Parathyroid adenoma (tissue), 2 donors: ENCODE measurements around the gene NXT1.
"Not testable (repeated sequence)": the region's sequence is repeated elsewhere in the genome, so short reads cannot be mapped to it uniquely, and the experiment has no call there.

Source experiments
- H2AFZ ChIP-seq: fragments of 300-600 bp; sonication (generic); one replicate; pipeline ENCODE4 v1.7.0; 2017; ENCODE audit warnings: antibody characterized with exemption, mild to moderate bottlenecking
- H3K27ac ChIP-seq: fragments of 300-600 bp; sonication (generic); one replicate; pipeline ENCODE4 v1.7.0; 2017
- H3K27me3 ChIP-seq: fragments of 300-600 bp; sonication (generic); one replicate; pipeline ENCODE4 v1.7.0; 2017; ENCODE audit warnings: low read length; ENCODE audit not compliant: control insufficient read depth, insufficient read depth
- H3K36me3 ChIP-seq: fragments of 300-600 bp; sonication (generic); one replicate; pipeline ENCODE4 v1.7.0; 2017; ENCODE audit warnings: low read length; ENCODE audit not compliant: control insufficient read depth, insufficient read depth
- H3K4me1 ChIP-seq: fragments of 300-600 bp; sonication (generic); one replicate; pipeline ENCODE4 v1.7.0; 2017; ENCODE audit warnings: control low read depth
- H3K4me2 ChIP-seq: fragments of 300-600 bp; sonication (generic); one replicate; pipeline ENCODE4 v1.7.0; 2017; ENCODE audit warnings: low read length
- H3K4me3 ChIP-seq: fragments of 300-600 bp; sonication (generic); one replicate; pipeline ENCODE4 v1.7.0; 2017; ENCODE audit warnings: low read depth, low read length
- H3K79me2 ChIP-seq: fragments of 300-600 bp; sonication (generic); one replicate; pipeline ENCODE4 v1.7.0; 2017; ENCODE audit warnings: control low read depth
- H3K9ac ChIP-seq: fragments of 300-600 bp; sonication (generic); one replicate; pipeline ENCODE4 v1.7.0; 2017; ENCODE audit warnings: mild to moderate bottlenecking
- H3K9me3 ChIP-seq: fragments of 300-600 bp; sonication (generic); one replicate; pipeline ENCODE4 v1.7.0; 2017; ENCODE audit warnings: low read length; ENCODE audit not compliant: control insufficient read depth
- TF ChIP-seq, protein P1 (sequence below): fragments of 300-600 bp; sonication (generic); IDR thresholded peaks from one replicate; pipeline ENCODE4 v1.7.0; 2017; ENCODE audit warnings: antibody characterized with exemption, mild to moderate bottlenecking
- donor health status: primary hyperparathyroidism.

NXT1 gene

DNA sequence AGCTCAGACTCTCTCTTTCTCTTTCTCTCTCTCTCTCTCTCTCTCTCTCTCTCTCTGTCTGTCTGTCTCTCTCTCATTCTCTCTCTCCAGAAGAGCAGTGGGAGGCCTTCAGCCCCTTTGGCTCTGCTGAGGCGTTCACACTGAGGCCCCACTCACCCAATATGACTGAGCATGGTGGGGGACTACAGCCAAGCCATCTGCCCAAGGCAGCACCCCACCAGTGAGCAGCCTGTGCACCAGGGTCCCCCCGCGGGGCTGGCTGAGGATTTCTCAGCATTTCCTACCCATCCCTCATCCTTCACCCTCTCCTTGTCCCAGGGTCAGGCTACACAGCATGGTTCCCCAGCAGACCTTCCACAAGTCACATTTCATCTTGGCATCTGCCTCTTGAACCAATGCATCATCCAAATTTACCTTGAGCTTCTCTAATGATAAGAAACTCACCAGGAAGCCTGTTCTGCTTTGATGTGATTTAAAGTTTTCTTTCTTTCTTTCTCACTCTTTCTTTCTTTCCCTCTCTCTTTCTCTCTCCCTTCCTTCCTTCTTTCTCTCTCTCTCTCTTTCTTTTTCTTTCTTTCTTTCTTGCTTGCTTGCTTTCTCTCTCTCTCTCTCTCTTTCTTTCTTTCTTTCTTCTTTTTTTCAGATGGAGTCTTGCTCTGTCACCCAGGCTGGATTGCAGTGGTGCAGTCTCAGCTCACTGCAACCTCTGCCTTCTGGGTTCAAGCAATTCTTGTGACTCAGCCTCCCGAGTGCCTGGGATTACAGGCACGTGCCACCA, 47.1 kb upstream of the NXT1 start:
- no peak overlapping the region for H3K27ac ChIP-seq
- no peaks in the 10 kb centered on the region for H3K36me3 ChIP-seq
- no peaks in the 10 kb centered on the region for H3K4me1 ChIP-seq
- H3K79me2 ChIP-seq: no peaks in the 10 kb centered on the region
- no peaks in the 10 kb centered on the region for H3K27me3 ChIP-seq
- TF ChIP-seq, protein P1, sequence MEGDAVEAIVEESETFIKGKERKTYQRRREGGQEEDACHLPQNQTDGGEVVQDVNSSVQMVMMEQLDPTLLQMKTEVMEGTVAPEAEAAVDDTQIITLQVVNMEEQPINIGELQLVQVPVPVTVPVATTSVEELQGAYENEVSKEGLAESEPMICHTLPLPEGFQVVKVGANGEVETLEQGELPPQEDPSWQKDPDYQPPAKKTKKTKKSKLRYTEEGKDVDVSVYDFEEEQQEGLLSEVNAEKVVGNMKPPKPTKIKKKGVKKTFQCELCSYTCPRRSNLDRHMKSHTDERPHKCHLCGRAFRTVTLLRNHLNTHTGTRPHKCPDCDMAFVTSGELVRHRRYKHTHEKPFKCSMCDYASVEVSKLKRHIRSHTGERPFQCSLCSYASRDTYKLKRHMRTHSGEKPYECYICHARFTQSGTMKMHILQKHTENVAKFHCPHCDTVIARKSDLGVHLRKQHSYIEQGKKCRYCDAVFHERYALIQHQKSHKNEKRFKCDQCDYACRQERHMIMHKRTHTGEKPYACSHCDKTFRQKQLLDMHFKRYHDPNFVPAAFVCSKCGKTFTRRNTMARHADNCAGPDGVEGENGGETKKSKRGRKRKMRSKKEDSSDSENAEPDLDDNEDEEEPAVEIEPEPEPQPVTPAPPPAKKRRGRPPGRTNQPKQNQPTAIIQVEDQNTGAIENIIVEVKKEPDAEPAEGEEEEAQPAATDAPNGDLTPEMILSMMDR: no peak
- no peak overlapping the region for H3K4me3 ChIP-seq
- H2AFZ ChIP-seq: no peak overlapping the region
- no peak overlapping the region for H3K9ac ChIP-seq
- H3K9me3 ChIP-seq: no peaks in the 10 kb centered on the region
- no peak overlapping the region for H3K4me2 ChIP-seq

DNA sequence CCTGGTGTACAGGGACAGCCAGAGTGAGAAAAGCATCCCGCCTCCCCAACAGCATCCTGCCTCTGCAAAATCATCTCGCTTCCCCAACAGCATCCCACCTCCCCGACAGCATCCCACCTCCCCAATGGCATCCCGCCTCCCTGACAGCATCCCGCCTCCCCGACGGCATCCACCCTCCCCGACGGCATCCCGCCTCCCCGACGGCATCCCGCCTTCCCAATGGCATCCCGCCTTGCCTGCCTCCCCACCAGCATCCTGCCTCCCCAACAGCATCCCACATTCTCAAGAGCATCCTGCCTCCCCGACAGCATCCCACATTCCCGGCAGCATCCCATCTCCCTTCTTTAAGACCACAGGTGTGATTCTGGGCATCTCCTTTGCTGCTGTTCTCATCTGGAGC, 46.0 kb upstream of the NXT1 start:
- Histone ChIP-seq H3K27ac (no peak overlapping the region), H3K9ac (no peak overlapping the region), H2AFZ (no peak overlapping the region), H3K4me1 (no peaks in the 10 kb centered on the region), H3K9me3 (no peaks in the 10 kb centered on the region), H3K4me2 (no peak overlapping the region), H3K79me2 (no peaks in the 10 kb centered on the region), H3K27me3 (no peaks in the 10 kb centered on the region), H3K4me3 (no peak overlapping the region), H3K36me3 (no peaks in the 10 kb centered on the region)
- TF ChIP-seq, protein P1: no peak

DNA sequence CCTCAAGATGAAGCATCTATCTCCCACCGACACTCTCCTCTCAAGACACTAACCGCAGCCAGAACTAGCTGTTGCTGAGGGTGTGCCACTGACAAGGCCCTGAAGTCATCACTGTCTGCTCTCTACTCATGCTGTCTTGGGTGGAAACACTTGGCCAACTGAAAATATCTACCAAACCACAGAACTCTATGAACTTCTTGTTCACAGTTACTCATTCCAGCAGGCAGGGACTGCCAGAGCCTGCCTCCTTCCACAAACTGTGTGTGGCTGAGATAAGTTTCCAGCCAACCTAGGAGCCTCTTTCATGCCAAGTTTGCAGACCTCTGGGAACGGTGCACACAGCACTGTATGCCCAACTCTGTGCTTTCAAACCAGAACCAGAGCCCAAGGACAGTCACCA, 45.5 kb upstream of the NXT1 start:
- Histone ChIP-seq H3K4me2 (no peak overlapping the region), H3K36me3 (no peaks in the 10 kb centered on the region), H2AFZ (no peak overlapping the region), H3K27me3 (no peaks in the 10 kb centered on the region), H3K4me1 (no peaks in the 10 kb centered on the region), H3K9ac (no peak overlapping the region), H3K9me3 (no peaks in the 10 kb centered on the region), H3K79me2 (no peaks in the 10 kb centered on the region), H3K27ac (no peak overlapping the region), H3K4me3 (no peak overlapping the region)
- TF ChIP-seq, protein P1: no peak

DNA sequence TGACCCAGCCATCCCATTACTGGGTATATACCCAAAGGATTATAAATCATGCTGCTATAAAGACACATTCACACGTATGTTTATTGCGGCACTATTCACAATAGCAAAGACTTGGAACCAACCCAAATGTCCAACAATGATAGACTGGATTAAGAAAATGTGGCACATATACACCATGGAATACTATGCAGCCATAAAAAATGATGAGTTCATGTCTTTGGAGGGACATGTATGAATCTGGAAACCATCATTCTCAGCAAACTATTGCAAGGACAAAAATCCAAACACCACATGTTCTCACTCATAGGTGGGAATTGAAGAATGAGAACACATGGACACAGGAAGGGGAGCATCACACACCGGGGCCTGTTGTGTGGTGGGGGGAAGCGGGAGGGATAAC, 43.2 kb upstream of the NXT1 start:
- not testable (repeated sequence) for H3K27me3 ChIP-seq, H3K4me2 ChIP-seq, H3K36me3 ChIP-seq, H3K9me3 ChIP-seq, H2AFZ ChIP-seq, H3K79me2 ChIP-seq, H3K4me1 ChIP-seq, H3K4me3 ChIP-seq, H3K27ac ChIP-seq, H3K9ac ChIP-seq

DNA sequence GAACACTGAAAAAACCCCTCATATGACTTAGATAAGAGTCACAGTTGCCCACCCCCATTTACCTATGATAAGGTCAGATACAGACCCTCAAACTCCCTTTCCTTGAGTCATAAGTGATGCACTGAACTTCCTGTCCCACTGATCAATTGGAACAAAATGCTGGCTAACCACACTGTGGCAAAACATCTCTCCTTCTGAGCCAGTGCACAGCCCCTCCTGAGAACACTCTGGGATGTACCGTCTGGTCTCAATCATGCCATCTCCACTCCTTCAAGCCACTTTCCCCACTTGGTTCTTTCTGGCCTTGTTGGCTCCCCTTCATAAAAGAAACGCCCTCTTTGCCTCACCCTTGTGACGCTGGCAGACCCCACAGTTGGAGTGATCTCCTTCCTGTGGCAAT, 42.6 kb upstream of the NXT1 start:
- Histone ChIP-seq H3K4me2 (no peak overlapping the region), H3K9ac (no peak overlapping the region), H3K79me2 (no peaks in the 10 kb centered on the region), H2AFZ (no peak overlapping the region), H3K4me3 (no peak overlapping the region), H3K27ac (no peak overlapping the region), H3K27me3 (no peaks in the 10 kb centered on the region), H3K4me1 (no peaks in the 10 kb centered on the region), H3K36me3 (no peaks in the 10 kb centered on the region), H3K9me3 (no peaks in the 10 kb centered on the region)
- TF ChIP-seq, protein P1: no peak
